Epithelial cell of esophagus (primary cell): ENCODE results near the gene CTBP2.
"Not testable (repeated sequence)": the region's sequence is repeated elsewhere in the genome, so short reads cannot be mapped to it uniquely, and the experiment has no call there.

Experiments used
- DNase-seq: peaks from one replicate; pipeline ENCODE4 v3.0.0; 2010; ENCODE audit warnings: low read depth
- H3K4me3 ChIP-seq: 2 replicates; pipeline ENCODE4 v1.5.1; 2011; ENCODE audit warnings: mild to moderate bottlenecking, low read length, control low read depth
- CTCF ChIP-seq: IDR thresholded peaks from 2 replicates; pipeline ENCODE4 v1.5.1; 2011; ENCODE audit warnings: low read depth, mild to moderate bottlenecking, low read length, control low read depth, inconsistent platforms; ENCODE audit not compliant: insufficient read depth; ENCODE audit errors: missing control alignments

The CTBP2 gene

GRCh38 chr10:125192620-125193019 lies 32.3 kb upstream of the CTBP2 start:
- no peak overlapping the region for H3K4me3 ChIP-seq
- no peak for TF ChIP-seq CTCF
- DNase-seq = no peak

- H3K4me3 ChIP-seq = no peak overlapping the region
- TF ChIP-seq CTCF = no peak
Observed at GRCh38 chr10:125192005-125192404, 31.6 kb upstream of the CTBP2 start.

GRCh38 chr10:125190946-125191345 lies 30.6 kb upstream of the CTBP2 start:
- TF ChIP-seq CTCF = no peak
- DNase-seq = no peak
- H3K4me3 ChIP-seq = no peak overlapping the region

More at GRCh38 chr10:125192005-125192404, 31.6 kb upstream of the CTBP2 start:
- DNase-seq = no peak

- DNase-seq = no peak
- no peak for TF ChIP-seq CTCF
- no peak overlapping the region for H3K4me3 ChIP-seq
Observed at GRCh38 chr10:125190414-125190813, 30.1 kb upstream of the CTBP2 start.

GRCh38 chr10:125189162-125189561 lies 28.8 kb upstream of the CTBP2 start:
- no peak overlapping the region for H3K4me3 ChIP-seq

GRCh38 chr10:125187238-125188194 lies 27.2 kb upstream of the CTBP2 start:
- TF ChIP-seq CTCF = no peak
- DNase-seq = no peak
- H3K4me3 ChIP-seq = no peak overlapping the region

More at GRCh38 chr10:125189162-125189561, 28.8 kb upstream of the CTBP2 start:
- DNase-seq = no peak
- no peak for TF ChIP-seq CTCF

- DNase-seq = no peak
- TF ChIP-seq CTCF = no peak
Observed at GRCh38 chr10:125186431-125187170, 26.2 kb upstream of the CTBP2 start.

GRCh38 chr10:125179107-125179506 lies 18.7 kb upstream of the CTBP2 start:
- not testable (repeated sequence) for DNase-seq, H3K4me3 ChIP-seq

More at GRCh38 chr10:125186431-125187170, 26.2 kb upstream of the CTBP2 start:
- H3K4me3 ChIP-seq = no peak overlapping the region
